GM10847 (cell line): ENCODE results near the gene MLLT3.

ENCODE experiments used
- POLR2A ChIP-seq: IDR thresholded peaks from 2 replicates; pipeline ENCODE4 v1.6.1; 2011; ENCODE audit not compliant: insufficient read length; ENCODE audit errors: extremely low read depth

Gene MLLT3

DNA sequence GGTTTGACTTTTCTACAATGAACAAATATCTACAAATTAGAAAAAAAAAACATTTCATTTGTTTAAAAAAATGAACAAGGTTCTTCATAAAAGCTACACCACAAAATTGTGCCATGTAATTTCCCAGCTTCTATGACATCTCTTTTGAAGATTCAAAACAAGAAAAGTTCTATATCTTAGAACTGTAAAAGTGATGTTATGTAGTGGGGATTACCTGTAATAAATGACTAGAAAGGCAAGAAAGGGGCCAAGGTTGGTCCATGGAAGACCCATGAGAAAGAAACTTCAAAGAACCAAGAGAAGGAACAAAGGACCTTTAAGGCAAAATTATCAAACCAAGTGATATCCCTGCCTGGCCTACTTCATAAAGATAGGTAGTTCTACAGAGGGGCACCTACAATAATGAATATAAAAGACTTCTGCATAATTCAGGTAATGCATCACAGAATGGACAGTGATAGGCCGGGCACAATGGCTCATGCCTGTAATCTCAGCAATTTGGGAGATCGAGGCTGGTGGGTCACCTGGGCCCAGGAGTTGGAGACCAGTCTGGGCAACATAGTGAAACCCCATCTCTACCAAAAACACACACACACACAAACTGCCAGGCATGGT lies 7.6 kb downstream of the MLLT3 start:
- TF ChIP-seq POLR2A, result no peak

DNA sequence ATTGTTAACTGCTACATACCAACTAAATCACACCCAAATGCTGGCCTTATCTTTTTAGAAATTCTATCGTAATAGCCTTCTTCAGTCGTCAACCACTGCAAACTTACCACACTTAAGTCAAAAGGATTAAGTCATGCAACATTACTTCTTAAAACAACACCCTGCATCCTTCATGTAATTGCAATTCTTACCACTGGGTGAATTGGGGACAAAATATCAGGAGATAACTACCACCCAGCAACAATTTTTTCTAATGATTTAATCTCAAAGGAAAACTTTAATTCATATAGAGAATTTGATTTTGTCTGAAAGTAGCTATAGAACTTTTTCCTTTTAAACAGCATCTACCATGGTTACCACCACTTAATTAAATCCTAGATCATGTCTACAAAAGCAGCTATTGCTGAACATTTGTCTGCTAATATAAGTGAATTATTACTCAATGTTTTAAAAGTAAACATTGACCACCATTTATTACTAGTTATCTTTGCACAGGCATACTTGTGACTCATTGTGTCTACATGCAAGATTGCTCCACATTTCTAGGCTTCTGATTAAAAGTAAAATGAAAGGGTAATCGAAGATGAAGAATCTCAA lies 10.5 kb downstream of the MLLT3 start:
- TF ChIP-seq POLR2A, result no peak

GRCh38 chr9:20610591-20610990 lies 11.7 kb downstream of the MLLT3 start:
- no peak for TF ChIP-seq POLR2A

- TF ChIP-seq POLR2A, result no peak
Measured at GRCh38 chr9:20608582-20608981, 13.7 kb downstream of the MLLT3 start.

GRCh38 chr9:20606652-20607051 lies 15.6 kb downstream of the MLLT3 start:
- no peak for TF ChIP-seq POLR2A

DNA sequence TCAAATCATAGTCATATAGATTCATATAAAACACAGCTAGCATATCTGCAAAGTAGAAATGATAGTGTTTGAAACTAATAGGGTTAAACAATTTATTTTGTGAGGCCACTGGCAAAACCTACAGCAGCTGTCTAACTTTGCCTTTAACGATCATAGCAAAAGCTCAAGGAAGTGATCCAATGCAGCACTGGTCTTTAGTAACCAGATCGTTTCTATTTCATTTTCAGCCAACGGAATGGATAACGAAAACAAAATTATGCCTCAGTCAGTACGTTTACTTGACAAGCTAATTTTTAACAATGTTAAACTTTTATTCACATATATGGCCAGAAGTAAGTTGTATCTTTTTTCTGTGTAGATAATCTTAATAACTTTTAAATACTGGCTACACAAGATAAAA lies 17.7 kb downstream of the MLLT3 start:
- TF ChIP-seq POLR2A, result no peak

DNA sequence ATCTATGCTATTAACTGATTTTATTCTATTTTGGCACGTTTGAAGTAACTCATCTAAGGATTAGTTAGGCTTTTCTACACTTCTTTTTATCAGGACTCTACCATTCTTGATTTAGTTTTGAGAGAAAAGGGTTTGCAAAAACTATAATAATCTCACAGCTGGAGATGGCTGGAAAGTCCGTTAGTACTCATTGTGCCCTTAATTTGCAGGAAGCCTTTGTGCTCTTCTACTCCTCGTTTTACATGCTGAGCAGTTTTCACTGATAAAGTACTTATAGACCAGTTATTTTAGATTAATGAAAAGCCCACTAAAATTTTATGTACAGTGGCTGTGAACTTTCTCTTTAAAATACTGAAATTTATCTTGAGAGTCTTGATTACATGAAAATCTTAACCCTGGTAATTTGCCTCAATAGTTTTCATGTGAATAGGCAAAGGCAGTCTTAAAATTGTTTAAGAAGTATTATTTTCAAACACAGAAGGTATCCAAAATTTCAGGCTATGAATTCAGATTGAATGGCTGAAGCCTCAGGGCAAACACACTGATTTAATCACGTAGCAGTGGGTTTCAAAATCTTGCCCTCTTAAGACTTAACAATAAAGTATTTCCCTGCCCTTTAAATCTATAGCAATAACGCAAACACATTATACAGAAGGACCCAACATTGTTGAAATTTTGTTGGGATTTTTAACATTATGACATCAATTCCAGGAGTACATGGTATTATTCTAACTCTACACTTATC lies 18.6 kb downstream of the MLLT3 start:
- no peak for TF ChIP-seq POLR2A

GRCh38 chr9:20601292-20601691 lies 21.0 kb downstream of the MLLT3 start:
- TF ChIP-seq POLR2A, result no peak

GRCh38 chr9:20599195-20599594 lies 23.1 kb downstream of the MLLT3 start:
- TF ChIP-seq POLR2A, result no peak

DNA sequence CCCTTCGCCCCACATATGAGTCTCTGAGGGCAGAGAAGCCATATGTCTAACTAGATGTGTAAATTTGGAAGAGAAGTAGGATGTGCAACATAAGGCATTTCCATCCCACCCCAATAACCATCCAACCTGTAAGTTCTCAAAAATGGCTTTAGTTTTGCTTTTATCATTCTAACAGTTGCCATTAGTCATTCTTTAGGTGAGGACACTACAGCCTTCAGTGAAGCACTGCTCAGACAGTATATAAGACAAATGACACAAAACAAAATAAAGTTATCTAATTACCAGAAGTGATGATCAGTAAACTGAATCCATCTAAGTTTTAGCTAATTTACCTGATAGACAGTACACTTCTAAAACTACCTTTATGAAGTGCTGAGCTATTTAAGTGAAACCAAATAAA lies 23.9 kb downstream of the MLLT3 start:
- no peak for TF ChIP-seq POLR2A

GRCh38 chr9:20597862-20598261 lies 24.4 kb downstream of the MLLT3 start:
- TF ChIP-seq POLR2A, result no peak

- TF ChIP-seq POLR2A, result no peak
Measured at GRCh38 chr9:20594608-20595007, 27.7 kb downstream of the MLLT3 start.

DNA sequence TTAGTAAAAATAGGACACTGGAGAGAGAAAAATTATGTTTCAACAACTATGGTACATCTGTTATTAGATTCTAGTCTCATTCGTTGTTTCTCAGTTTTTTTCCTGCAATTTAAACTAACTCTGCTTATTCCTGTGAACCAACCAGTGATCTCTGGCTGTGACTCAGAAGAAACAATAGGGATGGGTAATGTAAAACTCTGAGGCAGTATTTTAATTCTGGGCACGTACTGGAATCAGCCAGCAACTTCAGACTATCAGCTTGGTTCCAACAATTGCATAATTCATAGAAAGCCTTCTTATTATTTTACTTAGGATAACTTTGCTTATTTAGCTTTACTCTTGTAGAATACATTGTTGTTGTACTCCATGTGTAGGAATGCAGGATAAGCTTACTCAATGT lies 28.8 kb downstream of the MLLT3 start:
- TF ChIP-seq POLR2A, result no peak

- no peak for TF ChIP-seq POLR2A
Measured at GRCh38 chr9:20593105-20593504, 29.2 kb downstream of the MLLT3 start.

GRCh38 chr9:20592673-20593072 lies 29.6 kb downstream of the MLLT3 start:
- no peak for TF ChIP-seq POLR2A

DNA sequence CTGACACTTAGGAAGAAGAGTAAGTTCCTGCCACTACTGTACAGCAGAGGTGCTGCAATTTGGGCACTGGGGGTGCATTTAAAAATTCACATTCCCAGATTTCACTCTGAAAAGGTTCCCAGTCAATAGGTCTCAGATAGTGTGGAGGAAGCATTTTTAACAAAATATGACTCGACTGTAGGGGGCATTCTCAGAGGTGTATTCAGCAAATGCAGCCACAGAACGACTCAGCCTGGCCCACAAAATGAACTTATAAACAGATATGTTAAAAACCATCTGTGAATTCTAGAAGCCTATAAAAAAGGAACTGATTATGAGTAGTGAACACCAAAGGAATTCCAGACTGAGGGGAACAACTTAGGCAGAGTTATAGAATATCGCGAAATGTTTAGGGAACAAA lies 31.1 kb downstream of the MLLT3 start:
- no peak for TF ChIP-seq POLR2A
